CD4-positive, alpha-beta T cell (primary cell): ENCODE data around the gene GHRHR. TPM values are rescaled to one million over a fixed set of nuclear protein-coding genes. Genes with fewer than 3 reads are reported as not detected.

Experiments used
- ATAC-seq: fragments of 200-7000 bp; cut with Tn5 transposase; one replicate; pipeline ENCODE4 v1.10.0; 2022; ENCODE audit warnings: mild to moderate bottlenecking; ENCODE audit not compliant: poor library complexity
- CTCF ChIA-PET: fragments of 350-600 bp; sonication (Branson Sonifier 250); formaldehyde crosslinking; loops from one replicate; lab custom pipeline; 2021; ENCODE audit warnings: antibody characterized with exemption, inconsistent platforms; lab: Charles Lee
- POLR2A ChIA-PET: fragments of 350-600 bp; sonication (Branson Sonifier 250); formaldehyde crosslinking; loops from one replicate; lab custom pipeline; 2021; ENCODE audit warnings: antibody characterized with exemption, inconsistent platforms; lab: Charles Lee
- DNase-seq, 14 experiments: peaks; one replicate each; pipeline ENCODE4 v3.0.0-alpha.2; 2013 to 2020; ENCODE audit warnings: mixed read lengths in 2 of 14
- H3K27ac ChIP-seq, 2 donors: one replicate each; pipeline versions ENCODE4 v1.5.1 to v1.7.0; 2013; ENCODE audit warnings: low read length in 2 of 2, low read depth in 1 of 2, mild to moderate bottlenecking in 1 of 2
- H3K27me3 ChIP-seq, 2 experiments: 1 replicate in 1 of 2; 2 replicates in 1 of 2; pipeline versions ENCODE4 v1.6.1 to v1.7.0; 2013; ENCODE audit warnings: low read length in 2 of 2, control low read depth in 1 of 2, mild to moderate bottlenecking in 1 of 2, moderate library complexity in 1 of 2; ENCODE audit not compliant: insufficient read depth in 2 of 2, control insufficient read depth in 1 of 2
- H3K36me3 ChIP-seq: one replicate; pipeline ENCODE4 v1.6.1; 2013; ENCODE audit warnings: low read length, control low read depth; ENCODE audit not compliant: insufficient read depth
- H3K4me1 ChIP-seq: one replicate; pipeline ENCODE4 v1.6.1; 2013; ENCODE audit warnings: low read length, control low read depth; ENCODE audit not compliant: insufficient read depth
- H3K4me3 ChIP-seq: one replicate; pipeline ENCODE4 v1.5.1; 2013; ENCODE audit warnings: mild to moderate bottlenecking, low read length, moderate library complexity
- H3K9me3 ChIP-seq, 2 experiments: 1 replicate in 1 of 2; 2 replicates in 1 of 2; pipeline versions ENCODE4 v1.6.1 to v1.7.0; 2013; ENCODE audit warnings: low read length in 2 of 2, mild to moderate bottlenecking in 2 of 2, control low read depth in 1 of 2, moderate library complexity in 1 of 2; ENCODE audit not compliant: control insufficient read depth in 1 of 2, insufficient read depth in 1 of 2
- H3K27ac Mint-ChIP-seq: one replicate; pipeline ENCODE4 v1.8.0; 2020; ENCODE audit warnings: mixed read lengths
- H3K27me3 Mint-ChIP-seq: one replicate; pipeline ENCODE4 v1.8.0; 2021; ENCODE audit warnings: mixed read lengths
- H3K36me3 Mint-ChIP-seq: one replicate; pipeline ENCODE4 v1.8.0; 2021; ENCODE audit warnings: low read depth, mixed read lengths
- H3K4me1 Mint-ChIP-seq: one replicate; pipeline ENCODE4 v1.8.0; 2021; ENCODE audit warnings: low read depth, mixed read lengths
- H3K4me3 Mint-ChIP-seq: one replicate; pipeline ENCODE4 v1.8.0; 2020; ENCODE audit warnings: mild to moderate bottlenecking, mixed read lengths
- H3K9me3 Mint-ChIP-seq: one replicate; pipeline ENCODE4 v1.8.0; 2020; ENCODE audit warnings: mixed read lengths
- intact Hi-C, 2 experiments: fragments of 100-400 bp; cut with DNase I in 1 of 2; cut with micrococcal nuclease in 1 of 2; formaldehyde crosslinking; loops; one replicate each; pipeline versions ENCODE4 v1.15.1 to v1.9.0; 2023 to 2025; cut with DNase I, micrococcal nuclease
- total RNA-seq, 174 experiments: library from RNA in 2 of 174; stranded (reverse) in 2 of 174; gene quantifications; one replicate each; pipeline ENCODE4 v1.2.3 and lab custom pipeline; 2021 to 2026
- TF ChIP-seq, protein P1 (sequence below): fragments of 200-600 bp; IDR thresholded peaks from one replicate; pipeline ENCODE4 v1.8.0; 2022; ENCODE audit warnings: antibody characterized with exemption, mild to moderate bottlenecking

GHRHR gene
- total RNA-seq, 2 experiments from 2014 or later, result not detected

DNA sequence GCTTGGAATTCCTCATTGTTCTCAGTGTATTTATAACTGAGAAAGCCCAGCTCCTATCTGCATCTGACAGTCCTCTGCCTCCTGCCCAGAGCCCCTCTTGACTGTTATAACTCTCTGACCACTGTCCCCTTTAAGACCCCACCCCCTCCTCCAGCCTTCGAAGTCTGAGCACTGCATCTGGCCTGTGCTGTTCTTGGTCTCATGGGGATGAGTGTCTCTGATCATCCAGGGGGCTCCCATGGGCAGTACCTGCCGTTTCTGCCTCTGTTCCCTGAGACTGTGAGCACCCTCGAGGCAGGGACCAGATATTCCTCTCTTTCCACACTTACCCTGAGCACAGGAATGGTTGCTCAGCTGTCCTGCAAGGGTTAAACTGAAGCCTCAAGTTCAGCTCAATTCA is 7.7 kb downstream of the GHRHR start:
- no peak overlapping the region for H3K27ac Mint-ChIP-seq
- H3K27me3 Mint-ChIP-seq, result peaks cover 30% of the 10 kb centered on the region
- Histone ChIP-seq H3K4me3 (no peak overlapping the region), H3K36me3 (no peaks in the 10 kb centered on the region), H3K27me3 (peaks cover 0 to 4% of the 10 kb centered on the region in 2 experiments), H3K4me1 (peaks cover 3% of the 10 kb centered on the region), H3K9me3 (no peaks in the 10 kb centered on the region), H3K27ac (no peak overlapping the region)
- H3K36me3 Mint-ChIP-seq, result no peaks in the 10 kb centered on the region
- intact Hi-C loops, result no loop called here
- H3K4me3 Mint-ChIP-seq, result no peak overlapping the region
- no peaks in the 10 kb centered on the region for H3K4me1 Mint-ChIP-seq
- ATAC-seq, result no peak
- no peak for DNase-seq
- ChIA-PET CTCF (no interaction called here), POLR2A (no interaction called here)
- TF ChIP-seq, protein P1, sequence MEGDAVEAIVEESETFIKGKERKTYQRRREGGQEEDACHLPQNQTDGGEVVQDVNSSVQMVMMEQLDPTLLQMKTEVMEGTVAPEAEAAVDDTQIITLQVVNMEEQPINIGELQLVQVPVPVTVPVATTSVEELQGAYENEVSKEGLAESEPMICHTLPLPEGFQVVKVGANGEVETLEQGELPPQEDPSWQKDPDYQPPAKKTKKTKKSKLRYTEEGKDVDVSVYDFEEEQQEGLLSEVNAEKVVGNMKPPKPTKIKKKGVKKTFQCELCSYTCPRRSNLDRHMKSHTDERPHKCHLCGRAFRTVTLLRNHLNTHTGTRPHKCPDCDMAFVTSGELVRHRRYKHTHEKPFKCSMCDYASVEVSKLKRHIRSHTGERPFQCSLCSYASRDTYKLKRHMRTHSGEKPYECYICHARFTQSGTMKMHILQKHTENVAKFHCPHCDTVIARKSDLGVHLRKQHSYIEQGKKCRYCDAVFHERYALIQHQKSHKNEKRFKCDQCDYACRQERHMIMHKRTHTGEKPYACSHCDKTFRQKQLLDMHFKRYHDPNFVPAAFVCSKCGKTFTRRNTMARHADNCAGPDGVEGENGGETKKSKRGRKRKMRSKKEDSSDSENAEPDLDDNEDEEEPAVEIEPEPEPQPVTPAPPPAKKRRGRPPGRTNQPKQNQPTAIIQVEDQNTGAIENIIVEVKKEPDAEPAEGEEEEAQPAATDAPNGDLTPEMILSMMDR, result no peak
- no peaks in the 10 kb centered on the region for H3K9me3 Mint-ChIP-seq

DNA sequence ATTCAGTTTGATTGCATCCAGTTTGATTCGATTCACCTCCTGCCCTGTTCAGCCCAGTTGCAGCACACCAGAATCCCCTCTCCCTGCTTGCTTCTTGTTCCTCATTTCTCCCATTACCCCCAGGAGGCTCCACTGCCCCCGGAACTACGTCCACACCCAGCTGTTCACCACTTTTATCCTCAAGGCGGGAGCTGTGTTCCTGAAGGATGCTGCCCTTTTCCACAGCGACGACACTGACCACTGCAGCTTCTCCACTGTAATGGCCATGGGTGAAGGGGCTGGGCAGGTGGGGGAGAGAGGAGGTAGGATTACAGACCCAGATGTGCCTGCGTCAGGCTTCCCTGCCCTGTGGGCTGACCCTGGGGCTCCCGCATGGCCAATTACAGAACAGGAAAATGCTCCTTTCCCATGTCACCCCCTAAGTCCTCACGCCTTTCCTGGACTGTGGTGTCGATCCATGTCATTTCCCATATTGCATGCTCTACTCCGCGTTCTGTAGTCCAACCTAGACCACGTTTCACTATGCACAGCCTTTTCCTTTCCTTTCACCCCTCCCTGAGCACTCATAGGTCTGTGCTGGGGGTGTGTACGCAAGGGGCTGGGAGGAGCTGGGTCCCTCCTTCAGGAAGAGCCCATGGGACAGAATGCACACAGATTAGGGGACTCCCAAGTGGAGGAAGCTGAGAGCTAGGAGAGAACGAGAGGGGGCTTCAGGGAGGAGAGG is 8.2 kb downstream of the GHRHR start:
- Mint-ChIP-seq H3K27ac (no peak overlapping the region), H3K9me3 (no peaks in the 10 kb centered on the region), H3K36me3 (no peaks in the 10 kb centered on the region), H3K27me3 (peaks cover 29% of the 10 kb centered on the region), H3K4me3 (no peak overlapping the region), H3K4me1 (no peaks in the 10 kb centered on the region)
- ChIA-PET CTCF (no interaction called here), POLR2A (no interaction called here)
- peaks cover 0 to 4% of the 10 kb centered on the region in 2 experiments for H3K27me3 ChIP-seq
- H3K4me1 ChIP-seq, result peaks cover 3% of the 10 kb centered on the region
- TF ChIP-seq, protein P1, result no peak
- H3K4me3 ChIP-seq, result no peak overlapping the region
- ATAC-seq, result no peak
- intact Hi-C loops, result no loop called here
- no peak for DNase-seq
- no peaks in the 10 kb centered on the region for H3K9me3 ChIP-seq
- no peaks in the 10 kb centered on the region for H3K36me3 ChIP-seq
- no peak overlapping the region for H3K27ac ChIP-seq

DNA sequence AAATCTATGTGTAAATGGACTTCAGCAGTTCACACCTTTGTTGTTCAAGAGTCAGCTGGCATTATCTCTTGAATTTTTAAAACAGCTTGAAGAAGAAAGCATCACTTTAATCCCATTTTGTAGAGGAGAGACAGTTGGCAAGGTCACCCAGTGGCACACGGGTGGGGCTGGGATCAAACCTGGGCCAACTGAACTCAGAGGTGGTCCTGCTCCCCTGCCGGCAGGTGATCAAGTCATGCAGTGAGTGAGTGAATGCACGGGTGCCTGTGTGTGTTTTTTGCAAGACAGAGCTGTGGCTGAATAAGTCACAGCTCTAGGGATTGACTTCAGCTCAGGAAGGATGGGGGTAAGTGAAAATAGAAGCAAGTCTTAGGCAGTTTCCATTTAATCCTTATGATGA is 9.5 kb downstream of the GHRHR start:
- H3K27me3 ChIP-seq, result peaks cover 2 to 4% of the 10 kb centered on the region in 2 experiments
- no peaks in the 10 kb centered on the region for H3K4me1 Mint-ChIP-seq
- DNase-seq (no peak), ATAC-seq (no peak)
- ChIA-PET CTCF (interaction anchor here (1.3 kb wide), 1 partner anchor 10 kb away, joined by 4 read pairs; no protein-coding TSS in a partner anchor), POLR2A (no interaction called here)
- peaks cover 27% of the 10 kb centered on the region for H3K27me3 Mint-ChIP-seq
- no peaks in the 10 kb centered on the region for H3K36me3 Mint-ChIP-seq
- TF ChIP-seq, protein P1, result no peak
- no peak overlapping the region for H3K4me3 ChIP-seq
- no peak overlapping the region for H3K27ac Mint-ChIP-seq
- no peak overlapping the region for H3K4me3 Mint-ChIP-seq
- H3K27ac ChIP-seq, result no peak overlapping the region
- intact Hi-C loops, result no loop called here
- peaks cover 3% of the 10 kb centered on the region for H3K4me1 ChIP-seq
- H3K9me3 ChIP-seq, result no peaks in the 10 kb centered on the region
- H3K9me3 Mint-ChIP-seq, result no peaks in the 10 kb centered on the region
- H3K36me3 ChIP-seq, result no peaks in the 10 kb centered on the region
